ENCODE results near the gene PHF1.
"Not testable (repeated sequence)": the region's sequence is repeated elsewhere in the genome, so short reads cannot be mapped to it uniquely, and the experiment has no call there.

The PHF1 gene

GRCh38 chr6:33391922-33392594 is 18.8 kb upstream of the PHF1 start:
- DNase-seq (ENCODE audit: low spot score), result no peak

- DNase-seq (ENCODE audit: low spot score), result no peak
Measured at GRCh38 chr6:33392595-33392948, 18.2 kb upstream of the PHF1 start.

- DNase-seq (ENCODE audit: low spot score), result no peak
Measured at GRCh38 chr6:33392979-33393378, 17.8 kb upstream of the PHF1 start.

GRCh38 chr6:33397541-33397940 is 13.3 kb upstream of the PHF1 start:
- no peak for DNase-seq (ENCODE audit: low spot score)

- not testable (repeated sequence) for DNase-seq (ENCODE audit: low spot score)
Measured at GRCh38 chr6:33398601-33399000, 12.2 kb upstream of the PHF1 start.

- not testable (repeated sequence) for DNase-seq (ENCODE audit: low spot score)
Measured at GRCh38 chr6:33399881-33400280, 10.9 kb upstream of the PHF1 start.

- no peak for DNase-seq (ENCODE audit: low spot score)
Measured at GRCh38 chr6:33404884-33405283, 5.9 kb upstream of the PHF1 start.

- DNase-seq (ENCODE audit: low spot score), result no peak
Measured at GRCh38 chr6:33405386-33405940, 5.4 kb upstream of the PHF1 start.

- no peak for DNase-seq (ENCODE audit: low spot score)
Measured at GRCh38 chr6:33406126-33406525, 4.7 kb upstream of the PHF1 start.

- peak; percentile 41 for DNase-seq (ENCODE audit: low spot score)
Measured at GRCh38 chr6:33407132-33407718, 3.6 kb upstream of the PHF1 start.

- peak; percentile 99 for DNase-seq (ENCODE audit: low spot score)
Measured at GRCh38 chr6:33410050-33410710, 634 bp upstream of the PHF1 start.

- DNase-seq (ENCODE audit: low spot score), result no peak
Measured at GRCh38 chr6:33411632-33412005, 805 bp downstream of the PHF1 start.

GRCh38 chr6:33412140-33413009 is 1.6 kb downstream of the PHF1 start:
- DNase-seq (ENCODE audit: low spot score), result no peak

- no peak for DNase-seq (ENCODE audit: low spot score)
Measured at GRCh38 chr6:33413241-33414120, 2.7 kb downstream of the PHF1 start.

- DNase-seq (ENCODE audit: low spot score), result no peak
Measured at GRCh38 chr6:33414592-33415271, 3.9 kb downstream of the PHF1 start.

GRCh38 chr6:33415831-33416230 is 5.0 kb downstream of the PHF1 start:
- no peak for DNase-seq (ENCODE audit: low spot score)

GRCh38 chr6:33416386-33417127 is 5.7 kb downstream of the PHF1 start:
- no peak for DNase-seq (ENCODE audit: low spot score)

- DNase-seq (ENCODE audit: low spot score), result peak; percentile 76
Measured at GRCh38 chr6:33417128-33417902, 6.5 kb downstream of the PHF1 start.
